ENCODE results near the gene ANKRD23.

Gene ANKRD23

DNA sequence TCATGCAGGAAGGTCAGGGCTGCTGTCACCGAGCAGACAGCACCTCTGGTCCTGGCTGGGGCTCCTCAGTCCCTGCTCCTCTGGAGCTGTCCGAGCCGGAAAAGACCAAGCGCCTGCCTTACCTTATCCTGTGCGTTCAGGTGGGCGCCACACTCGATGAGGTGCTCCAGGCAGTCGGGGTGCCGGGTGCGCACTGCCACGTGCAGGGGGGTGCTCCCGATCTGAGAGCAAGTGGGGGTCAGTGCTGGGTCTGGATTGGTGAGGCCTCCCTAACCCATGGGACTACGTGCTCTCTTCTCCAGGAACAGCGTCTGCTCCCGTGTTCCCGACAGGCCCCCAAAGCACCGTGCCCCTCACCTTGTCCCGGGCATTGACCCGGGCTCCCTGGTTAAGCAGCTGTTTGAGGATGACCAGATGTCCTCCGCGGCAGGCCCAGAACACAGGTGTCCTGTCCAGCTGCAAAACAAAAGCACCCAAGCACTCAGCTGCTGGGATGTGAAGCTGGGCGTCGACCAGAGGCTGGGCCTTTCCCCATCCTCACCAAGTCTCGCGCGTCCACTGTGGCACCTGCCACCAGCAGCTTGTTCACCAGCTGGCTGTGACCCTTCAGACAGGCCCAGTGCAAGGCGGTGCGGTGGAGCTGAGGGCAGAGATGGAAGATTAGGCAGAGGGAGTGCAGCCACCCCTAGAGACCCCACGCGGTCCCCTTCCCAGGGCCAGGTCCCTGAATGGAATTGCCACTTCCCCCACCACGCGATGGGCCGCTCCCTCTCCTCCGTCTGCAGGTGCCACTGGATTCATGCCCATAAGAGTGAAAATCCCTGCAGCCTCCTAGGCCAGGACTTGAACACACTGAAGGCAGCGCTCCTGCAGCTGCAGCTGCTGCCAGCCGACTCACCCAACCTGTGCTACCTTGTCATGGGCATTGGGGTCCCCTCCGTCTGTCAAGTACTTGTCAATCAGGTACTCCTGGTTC, 3.7 kb downstream of the ANKRD23 start:
- no peak for TF ChIP-seq TAF1 (IDR thresholded peaks at IDR 0.05; ENCODE audit: low read depth)
- no peak for TF ChIP-seq EGR1 (IDR thresholded peaks at IDR 0.05)
- TF ChIP-seq, protein P1, sequence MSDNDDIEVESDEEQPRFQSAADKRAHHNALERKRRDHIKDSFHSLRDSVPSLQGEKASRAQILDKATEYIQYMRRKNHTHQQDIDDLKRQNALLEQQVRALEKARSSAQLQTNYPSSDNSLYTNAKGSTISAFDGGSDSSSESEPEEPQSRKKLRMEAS (IDR thresholded peaks at IDR 0.05), result no peak
- TF ChIP-seq, protein P2, sequence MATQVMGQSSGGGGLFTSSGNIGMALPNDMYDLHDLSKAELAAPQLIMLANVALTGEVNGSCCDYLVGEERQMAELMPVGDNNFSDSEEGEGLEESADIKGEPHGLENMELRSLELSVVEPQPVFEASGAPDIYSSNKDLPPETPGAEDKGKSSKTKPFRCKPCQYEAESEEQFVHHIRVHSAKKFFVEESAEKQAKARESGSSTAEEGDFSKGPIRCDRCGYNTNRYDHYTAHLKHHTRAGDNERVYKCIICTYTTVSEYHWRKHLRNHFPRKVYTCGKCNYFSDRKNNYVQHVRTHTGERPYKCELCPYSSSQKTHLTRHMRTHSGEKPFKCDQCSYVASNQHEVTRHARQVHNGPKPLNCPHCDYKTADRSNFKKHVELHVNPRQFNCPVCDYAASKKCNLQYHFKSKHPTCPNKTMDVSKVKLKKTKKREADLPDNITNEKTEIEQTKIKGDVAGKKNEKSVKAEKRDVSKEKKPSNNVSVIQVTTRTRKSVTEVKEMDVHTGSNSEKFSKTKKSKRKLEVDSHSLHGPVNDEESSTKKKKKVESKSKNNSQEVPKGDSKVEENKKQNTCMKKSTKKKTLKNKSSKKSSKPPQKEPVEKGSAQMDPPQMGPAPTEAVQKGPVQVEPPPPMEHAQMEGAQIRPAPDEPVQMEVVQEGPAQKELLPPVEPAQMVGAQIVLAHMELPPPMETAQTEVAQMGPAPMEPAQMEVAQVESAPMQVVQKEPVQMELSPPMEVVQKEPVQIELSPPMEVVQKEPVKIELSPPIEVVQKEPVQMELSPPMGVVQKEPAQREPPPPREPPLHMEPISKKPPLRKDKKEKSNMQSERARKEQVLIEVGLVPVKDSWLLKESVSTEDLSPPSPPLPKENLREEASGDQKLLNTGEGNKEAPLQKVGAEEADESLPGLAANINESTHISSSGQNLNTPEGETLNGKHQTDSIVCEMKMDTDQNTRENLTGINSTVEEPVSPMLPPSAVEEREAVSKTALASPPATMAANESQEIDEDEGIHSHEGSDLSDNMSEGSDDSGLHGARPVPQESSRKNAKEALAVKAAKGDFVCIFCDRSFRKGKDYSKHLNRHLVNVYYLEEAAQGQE (IDR thresholded peaks at IDR 0.05; ENCODE audit: low read depth), result no peak
- TF ChIP-seq EP300 (IDR thresholded peaks at IDR 0.05; ENCODE audit: borderline replicate concordance), result no peak
- TF ChIP-seq ZBTB7A (IDR thresholded peaks at IDR 0.05; ENCODE audit: low read depth), result no peak
- TF ChIP-seq USF1 (IDR thresholded peaks at IDR 0.05), result no peak
- no peak for TF ChIP-seq CREB1 (IDR thresholded peaks at IDR 0.05; ENCODE audit: low read depth)
- no peak for TF ChIP-seq TCF12 (IDR thresholded peaks at IDR 0.05; ENCODE audit: low read depth)
- TF ChIP-seq NFIC (IDR thresholded peaks at IDR 0.05), result no peak
- TF ChIP-seq FOXM1 (IDR thresholded peaks at IDR 0.05; ENCODE audit: borderline replicate concordance, low read depth), result no peak
- TF ChIP-seq TEAD4 (IDR thresholded peaks at IDR 0.05), result no peak
- TF ChIP-seq CEBPB (IDR thresholded peaks at IDR 0.05), result no peak
- TF ChIP-seq YY1 (IDR thresholded peaks at IDR 0.05; ENCODE audit: low read depth), result no peak
- no peak for TF ChIP-seq RAD21 (IDR thresholded peaks at IDR 0.05; ENCODE audit: low read depth)

DNA sequence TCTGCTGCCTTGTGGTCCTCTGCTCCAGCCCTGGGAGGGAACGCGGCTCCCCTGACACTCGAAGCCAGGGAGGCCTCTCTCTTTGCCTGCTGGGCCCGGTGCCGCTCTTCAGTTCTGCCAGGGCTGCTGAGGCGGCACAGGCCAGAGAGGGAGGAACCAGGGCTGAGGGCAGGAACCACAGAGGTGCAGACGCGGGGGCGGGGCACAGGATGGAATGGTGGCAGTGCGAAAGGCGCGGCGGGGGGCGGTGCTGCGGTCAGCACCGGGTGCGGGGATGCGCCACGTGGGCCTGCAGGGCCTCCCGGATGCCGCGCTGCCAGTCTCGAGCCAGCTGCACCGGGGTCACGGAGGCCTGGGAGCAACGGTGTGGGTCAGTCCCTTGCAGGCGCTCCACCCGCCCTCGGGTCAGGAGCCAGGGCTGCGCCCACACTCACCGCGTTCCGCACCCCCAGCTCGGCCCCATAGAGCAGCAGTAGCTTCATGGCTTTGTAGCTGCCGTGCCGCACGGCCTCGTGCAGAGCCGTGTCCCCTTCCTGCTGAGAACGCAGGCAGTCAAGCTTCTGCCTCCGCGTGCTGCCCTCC, 4.4 kb downstream of the ANKRD23 start:
- no peak for TF ChIP-seq TCF12 (IDR thresholded peaks at IDR 0.05; ENCODE audit: low read depth)
- TF ChIP-seq ZBTB7A (IDR thresholded peaks at IDR 0.05; ENCODE audit: low read depth), result no peak

GRCh38 chr2:96838345-96839292, 5.2 kb downstream of the ANKRD23 start:
- TF ChIP-seq ZBTB7A (IDR thresholded peaks at IDR 0.05; ENCODE audit: low read depth), result no peak

- no peak for TF ChIP-seq TEAD4 (IDR thresholded peaks at IDR 0.05)
- TF ChIP-seq, protein P2 (IDR thresholded peaks at IDR 0.05; ENCODE audit: low read depth), result no peak
- TF ChIP-seq TCF12 (IDR thresholded peaks at IDR 0.05; ENCODE audit: low read depth), result no peak
- no peak for TF ChIP-seq EP300 (IDR thresholded peaks at IDR 0.05; ENCODE audit: borderline replicate concordance)
- no peak for TF ChIP-seq FOXM1 (IDR thresholded peaks at IDR 0.05; ENCODE audit: borderline replicate concordance, low read depth)
- no peak for TF ChIP-seq RAD21 (IDR thresholded peaks at IDR 0.05; ENCODE audit: low read depth)
- TF ChIP-seq CEBPB (IDR thresholded peaks at IDR 0.05), result no peak
- TF ChIP-seq, protein P1 (IDR thresholded peaks at IDR 0.05), result no peak
- no peak for TF ChIP-seq USF1 (IDR thresholded peaks at IDR 0.05)
- no peak for TF ChIP-seq YY1 (IDR thresholded peaks at IDR 0.05; ENCODE audit: low read depth)
- no peak for TF ChIP-seq CREB1 (IDR thresholded peaks at IDR 0.05; ENCODE audit: low read depth)
- TF ChIP-seq NFIC (IDR thresholded peaks at IDR 0.05), result no peak
- no peak for TF ChIP-seq ZBTB7A (IDR thresholded peaks at IDR 0.05; ENCODE audit: low read depth)
Observed at GRCh38 chr2:96837575-96837974, 6.2 kb downstream of the ANKRD23 start.

DNA sequence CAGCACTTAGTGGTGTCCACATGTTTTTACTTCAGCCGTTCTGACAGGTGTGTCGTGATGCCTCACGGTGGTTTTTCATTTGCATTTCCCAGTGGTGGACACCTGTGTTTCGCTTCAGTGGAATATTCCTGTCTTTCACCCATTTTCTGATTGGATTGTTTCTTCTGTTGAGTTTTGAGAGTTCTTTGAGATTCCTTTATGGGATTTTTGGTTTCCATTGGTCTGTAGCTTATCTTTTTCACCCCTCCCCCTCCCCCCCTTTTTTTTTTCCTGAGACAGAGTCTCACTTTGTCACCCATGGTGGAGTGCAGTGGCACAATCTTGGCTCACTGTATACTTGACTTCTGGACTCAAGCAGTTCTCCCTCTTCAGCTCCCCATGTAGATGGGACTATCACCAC, 8.0 kb downstream of the ANKRD23 start:
- no peak for TF ChIP-seq USF1 (IDR thresholded peaks at IDR 0.05)
- no peak for TF ChIP-seq CREB1 (IDR thresholded peaks at IDR 0.05; ENCODE audit: low read depth)
- no peak for TF ChIP-seq YY1 (IDR thresholded peaks at IDR 0.05; ENCODE audit: low read depth)
- no peak for TF ChIP-seq TCF12 (IDR thresholded peaks at IDR 0.05; ENCODE audit: low read depth)
- no peak for TF ChIP-seq EP300 (IDR thresholded peaks at IDR 0.05; ENCODE audit: borderline replicate concordance)
- TF ChIP-seq TEAD4 (IDR thresholded peaks at IDR 0.05), result no peak
- TF ChIP-seq, protein P1 (IDR thresholded peaks at IDR 0.05), result no peak
- TF ChIP-seq NFIC (IDR thresholded peaks at IDR 0.05), result no peak
- TF ChIP-seq FOXM1 (IDR thresholded peaks at IDR 0.05; ENCODE audit: borderline replicate concordance, low read depth), result no peak
- TF ChIP-seq, protein P2 (IDR thresholded peaks at IDR 0.05; ENCODE audit: low read depth), result no peak
- no peak for TF ChIP-seq ZBTB7A (IDR thresholded peaks at IDR 0.05; ENCODE audit: low read depth)
- TF ChIP-seq RAD21 (IDR thresholded peaks at IDR 0.05; ENCODE audit: low read depth), result no peak
- TF ChIP-seq EGR1 (IDR thresholded peaks at IDR 0.05), result no peak
- no peak for TF ChIP-seq CEBPB (IDR thresholded peaks at IDR 0.05)
- no peak for TF ChIP-seq TAF1 (IDR thresholded peaks at IDR 0.05; ENCODE audit: low read depth)
